Upper lobe of left lung (tissue), 6 donors: ENCODE results near the gene CACNA2D1. TPM values are rescaled to one million over a fixed set of nuclear protein-coding genes. Genes with fewer than 3 reads are reported as not detected.
A peak's percentile ranks its signal among the peaks of the same experiment; 100 is the strongest.

Experiments
- ATAC-seq, 2 donors: fragments of 200-7000 bp; cut with Tn5 transposase; one replicate each; pipeline ENCODE4 v1.9.1; 2022; ENCODE audit warnings: mild to moderate bottlenecking in 2 of 2, moderate library complexity in 2 of 2; ENCODE audit not compliant: low FRiP score in 2 of 2
- DNase-seq, 2 donors: peaks; one replicate each; pipeline ENCODE4 v3.0.0-alpha.2; 2019 to 2020
- H3K27ac ChIP-seq, 4 donors: fragments of 200-600 bp; sonication (generic); one replicate each; pipeline ENCODE4 v1.5.1; 2016 to 2019
- H3K27me3 ChIP-seq, 4 donors: fragments of 200-600 bp; sonication (generic); one replicate each; pipeline ENCODE4 v1.5.1; 2017 to 2019
- H3K36me3 ChIP-seq, 4 donors: fragments of 200-600 bp; sonication (generic); one replicate each; pipeline ENCODE4 v1.5.1; 2016 to 2019
- H3K4me1 ChIP-seq, 4 donors: fragments of 200-600 bp; sonication (generic); one replicate each; pipeline ENCODE4 v1.5.1; 2018 to 2019
- H3K4me3 ChIP-seq, 4 donors: fragments of 200-600 bp; sonication (generic); one replicate each; pipeline ENCODE4 v1.5.1; 2017 to 2019; ENCODE audit warnings: mild to moderate bottlenecking in 2 of 4, moderate library complexity in 1 of 4
- H3K9me3 ChIP-seq, 4 donors: fragments of 200-600 bp; sonication (generic); one replicate each; pipeline ENCODE4 v1.5.1; 2018 to 2019
- EP300 ChIP-seq, 4 donors: sonication (generic); formaldehyde crosslinking; IDR thresholded peaks; one replicate each; pipeline ENCODE4 v1.5.1; 2017; ENCODE audit warnings: antibody characterized with exemption in 4 of 4, control low read depth in 2 of 4
- POLR2A ChIP-seq, 4 donors: fragments of 450-650 bp; IDR thresholded peaks; one replicate each; pipeline ENCODE4 v1.5.1; 2016 to 2017; ENCODE audit warnings: antibody characterized with exemption in 4 of 4, mild to moderate bottlenecking in 2 of 4
- POLR2AphosphoS5 ChIP-seq, 2 donors: sonication (generic); formaldehyde crosslinking; IDR thresholded peaks; one replicate each; pipeline ENCODE4 v1.5.1; 2017; ENCODE audit warnings: antibody characterized with exemption in 2 of 2
- WGBS, 2 donors: methylation state at CpG; one replicate each; pipeline ENCODE4 v1.1.5; 2017 to 2018; 5-methylcytosine and 5-hydroxymethylcytosine counted together
- total RNA-seq, 6 donors: library from RNA; depleted of rRNA in 4 of 6; stranded (reverse); fragments of >200 nt in 4 of 6; gene quantifications; one replicate each; pipeline versions ENCODE4 v1.1.0 to v1.2.1, GENCODE V29; 2016 to 2021
- TF ChIP-seq, protein P1 (sequence below), 6 experiments: fragments of 450-650 bp in 4 of 6; fragments of 200-600 bp in 2 of 6; sonication (generic) in 2 of 6; IDR thresholded peaks; one replicate each; pipeline ENCODE4 v1.5.1; 2016 to 2019; ENCODE audit warnings: antibody characterized with exemption in 6 of 6
- donor health status: DM: no; HTN: no; CAD: no; lungs with moderate emphysema.
- donor health status: DM: no; HTN: yes; CAD: no; lungs with severe emphysema.

Gene CACNA2D1
- total RNA-seq, 6 donors from 2014 or later = 6.7 to 85.9 (median 9.6) TPM

DNA sequence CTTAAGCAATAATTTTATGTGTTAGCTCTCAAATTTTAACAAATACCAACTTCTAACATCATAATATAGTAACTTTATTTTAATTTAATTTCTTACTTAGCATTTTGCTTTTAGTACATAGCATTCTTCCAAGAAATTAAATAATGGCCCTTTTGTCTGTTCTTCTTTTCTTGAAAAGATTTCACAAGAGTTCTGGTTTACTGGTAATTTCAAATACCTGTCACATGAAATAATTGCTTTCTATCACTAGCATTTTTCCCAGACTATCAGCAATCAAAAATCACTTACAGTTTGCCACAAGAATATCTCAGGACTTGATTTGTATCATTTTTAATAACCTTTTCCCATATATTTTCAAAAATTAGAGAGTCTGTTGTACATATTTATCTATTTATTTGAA lies 193.0 kb downstream of the CACNA2D1 start:
- no peaks in the 10 kb centered on the region for H3K27me3 ChIP-seq
- no peak for TF ChIP-seq POLR2A (IDR thresholded peaks at IDR 0.05)
- no peaks in the 10 kb centered on the region for H3K36me3 ChIP-seq
- H3K4me1 ChIP-seq = no peaks in the 10 kb centered on the region
- no peaks in the 10 kb centered on the region for H3K9me3 ChIP-seq
- H3K27ac ChIP-seq = no peak overlapping the region
- no peak for ATAC-seq
- DNase-seq = no peak
- H3K4me3 ChIP-seq = no peak overlapping the region

DNA sequence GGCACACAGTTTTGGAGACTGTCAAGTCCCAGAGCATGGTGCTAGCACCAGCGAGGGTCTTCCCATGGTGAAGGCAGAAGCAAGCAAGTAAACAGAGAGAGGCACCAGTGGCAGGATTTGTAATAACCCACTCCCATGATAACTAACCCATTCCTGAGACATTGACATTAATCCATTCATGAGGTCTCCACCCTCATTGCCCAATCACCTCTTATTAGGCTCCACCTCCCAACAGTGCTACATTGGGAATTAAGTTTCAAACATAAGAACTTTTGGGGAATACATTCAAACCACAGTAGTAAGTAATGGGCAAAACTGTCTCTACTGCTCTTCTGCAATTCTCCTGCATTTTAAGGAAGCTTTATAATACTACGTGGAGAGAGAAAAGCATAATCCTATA lies 193.6 kb downstream of the CACNA2D1 start:
- WGBS, 2 donors = 85 to 86% methylated on average over 2 of the region's 2 CpGs
- peak in 1 of 2 donors; percentile 57 for ATAC-seq
- Histone ChIP-seq H3K36me3 (no peaks in the 10 kb centered on the region), H3K4me3 (no peak overlapping the region), H3K4me1 (no peaks in the 10 kb centered on the region), H3K27me3 (no peaks in the 10 kb centered on the region), H3K9me3 (no peaks in the 10 kb centered on the region), H3K27ac (no peak overlapping the region)
- TF ChIP-seq POLR2AphosphoS5 (IDR thresholded peaks at IDR 0.05) (no peak), POLR2A (IDR thresholded peaks at IDR 0.05) (no peak), EP300 (IDR thresholded peaks at IDR 0.05) (no peak)
- TF ChIP-seq, protein P1, sequence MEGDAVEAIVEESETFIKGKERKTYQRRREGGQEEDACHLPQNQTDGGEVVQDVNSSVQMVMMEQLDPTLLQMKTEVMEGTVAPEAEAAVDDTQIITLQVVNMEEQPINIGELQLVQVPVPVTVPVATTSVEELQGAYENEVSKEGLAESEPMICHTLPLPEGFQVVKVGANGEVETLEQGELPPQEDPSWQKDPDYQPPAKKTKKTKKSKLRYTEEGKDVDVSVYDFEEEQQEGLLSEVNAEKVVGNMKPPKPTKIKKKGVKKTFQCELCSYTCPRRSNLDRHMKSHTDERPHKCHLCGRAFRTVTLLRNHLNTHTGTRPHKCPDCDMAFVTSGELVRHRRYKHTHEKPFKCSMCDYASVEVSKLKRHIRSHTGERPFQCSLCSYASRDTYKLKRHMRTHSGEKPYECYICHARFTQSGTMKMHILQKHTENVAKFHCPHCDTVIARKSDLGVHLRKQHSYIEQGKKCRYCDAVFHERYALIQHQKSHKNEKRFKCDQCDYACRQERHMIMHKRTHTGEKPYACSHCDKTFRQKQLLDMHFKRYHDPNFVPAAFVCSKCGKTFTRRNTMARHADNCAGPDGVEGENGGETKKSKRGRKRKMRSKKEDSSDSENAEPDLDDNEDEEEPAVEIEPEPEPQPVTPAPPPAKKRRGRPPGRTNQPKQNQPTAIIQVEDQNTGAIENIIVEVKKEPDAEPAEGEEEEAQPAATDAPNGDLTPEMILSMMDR (IDR thresholded peaks at IDR 0.05) = no peak
- DNase-seq = no peak

DNA sequence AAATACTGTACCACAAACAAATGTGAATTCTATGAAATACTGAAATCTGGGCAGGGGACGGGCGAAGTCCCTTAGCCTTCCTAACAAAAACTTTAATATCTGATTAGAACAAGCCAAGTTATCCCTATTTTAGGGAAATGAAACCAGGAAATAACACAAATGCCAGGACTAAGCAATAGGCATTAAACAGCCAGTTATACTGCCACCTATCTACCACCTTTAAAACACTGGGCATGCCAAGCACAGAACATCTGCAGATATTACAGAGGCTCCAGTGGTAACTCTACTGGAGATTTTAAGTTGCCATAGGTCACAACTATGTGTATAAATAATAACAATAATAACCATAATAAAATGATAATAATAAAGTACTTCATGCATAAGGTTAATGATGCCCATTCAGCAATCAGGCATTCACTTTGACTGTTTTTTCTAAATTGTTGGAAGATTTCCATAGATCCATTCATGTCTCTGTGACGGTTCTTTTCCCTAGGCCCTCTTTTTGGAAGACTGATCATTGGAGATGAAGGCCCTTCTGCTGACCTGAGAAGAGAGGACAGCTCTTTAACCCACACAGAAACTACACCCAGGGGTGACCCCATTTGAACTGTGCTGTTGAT lies 195.7 kb downstream of the CACNA2D1 start:
- H3K27me3 ChIP-seq = no peaks in the 10 kb centered on the region
- H3K9me3 ChIP-seq = no peaks in the 10 kb centered on the region
- H3K36me3 ChIP-seq = no peaks in the 10 kb centered on the region
- no peak overlapping the region for H3K4me3 ChIP-seq
- no peak for TF ChIP-seq EP300 (IDR thresholded peaks at IDR 0.05)
- no peak for ATAC-seq
- DNase-seq = no peak
- no peaks in the 10 kb centered on the region for H3K4me1 ChIP-seq
- H3K27ac ChIP-seq = no peak overlapping the region
- WGBS, 2 donors = 78 to 83% methylated on average over 3 of the region's 3 CpGs

DNA sequence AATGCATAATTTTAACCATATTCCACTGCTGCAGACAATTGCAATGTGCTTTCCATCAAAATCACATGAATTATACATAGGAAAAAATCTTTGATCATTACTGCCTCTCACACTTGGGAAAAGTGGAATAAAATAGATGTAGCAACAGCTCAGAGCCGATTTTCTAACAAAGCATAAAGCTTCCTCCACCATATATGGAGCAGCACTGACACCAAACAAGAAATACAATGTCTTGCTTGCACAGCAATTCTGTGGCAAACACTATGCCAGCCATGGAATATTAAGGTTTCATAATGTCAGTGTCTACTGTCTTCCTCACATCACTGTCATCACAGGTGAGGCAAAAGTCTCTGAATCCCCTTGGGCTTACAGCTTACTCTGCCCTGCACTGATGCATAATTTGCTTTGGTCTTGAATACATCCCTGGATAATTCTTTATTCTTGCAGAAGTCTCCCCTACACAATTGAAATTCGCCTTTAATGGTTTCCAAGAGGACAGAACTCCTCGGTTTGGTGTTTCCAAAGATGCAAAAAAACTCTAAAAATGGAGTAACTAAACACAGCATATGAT lies 198.5 kb downstream of the CACNA2D1 start:
- 75 to 84% methylated on average over 3 of the region's 3 CpGs for whole genome bisulfite sequencing, 2 donors
- Histone ChIP-seq H3K36me3 (no peaks in the 10 kb centered on the region), H3K27ac (no peak overlapping the region), H3K27me3 (no peaks in the 10 kb centered on the region), H3K4me3 (no peak overlapping the region), H3K9me3 (no peaks in the 10 kb centered on the region), H3K4me1 (no peaks in the 10 kb centered on the region)
- TF ChIP-seq POLR2AphosphoS5 (IDR thresholded peaks at IDR 0.05) = no peak
- TF ChIP-seq EP300 (IDR thresholded peaks at IDR 0.05) = no peak
- TF ChIP-seq, protein P1 (IDR thresholded peaks at IDR 0.05) = no peak
- no peak for TF ChIP-seq POLR2A (IDR thresholded peaks at IDR 0.05)
- ATAC-seq (no peak), DNase-seq (no peak)

DNA sequence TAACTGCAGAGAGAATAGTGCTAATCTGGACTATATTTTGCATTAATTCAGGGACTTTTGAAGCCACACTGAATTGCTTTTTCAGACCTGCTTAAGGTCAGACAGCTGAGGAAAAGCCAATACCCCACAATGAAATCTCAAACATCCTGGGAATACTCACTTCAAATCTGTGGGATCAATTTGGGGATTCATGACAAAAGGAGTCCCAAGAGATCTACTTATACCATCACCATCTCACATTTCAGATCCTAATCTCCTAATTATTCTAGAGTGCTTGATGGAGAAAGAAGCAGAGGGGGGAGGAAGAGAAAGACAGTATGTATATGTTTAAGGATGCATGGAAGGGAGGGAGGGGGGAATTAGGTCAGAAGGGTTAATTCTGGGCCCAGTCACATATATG lies 202.2 kb downstream of the CACNA2D1 start:
- no peaks in the 10 kb centered on the region for H3K9me3 ChIP-seq
- H3K36me3 ChIP-seq = no peaks in the 10 kb centered on the region
- H3K27me3 ChIP-seq = no peaks in the 10 kb centered on the region
- ATAC-seq = no peak
- TF ChIP-seq EP300 (IDR thresholded peaks at IDR 0.05) = no peak
- TF ChIP-seq, protein P1 (IDR thresholded peaks at IDR 0.05) = no peak
- TF ChIP-seq POLR2A (IDR thresholded peaks at IDR 0.05) = no peak
- TF ChIP-seq POLR2AphosphoS5 (IDR thresholded peaks at IDR 0.05) = no peak
- DNase-seq = no peak
- H3K4me3 ChIP-seq = no peak overlapping the region
- H3K27ac ChIP-seq = no peak overlapping the region
- no peaks in the 10 kb centered on the region for H3K4me1 ChIP-seq

DNA sequence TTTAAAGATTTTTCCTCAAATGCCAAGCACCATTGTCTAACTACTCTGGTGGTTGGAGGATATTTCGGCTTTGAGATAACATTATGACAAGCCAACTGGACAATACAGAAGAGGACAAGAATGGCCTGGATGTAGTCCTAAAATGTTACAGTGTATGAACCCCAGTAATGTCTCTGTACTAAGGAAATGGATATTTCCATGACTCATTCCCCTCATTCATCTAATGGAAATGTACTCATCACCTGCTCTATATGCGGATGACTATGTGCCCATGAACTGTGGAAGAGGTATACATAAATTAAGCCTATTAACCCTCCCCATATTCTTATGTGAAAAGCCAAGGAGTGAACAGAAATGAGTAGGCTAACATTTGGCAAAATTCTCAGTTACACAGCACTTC lies 207.9 kb downstream of the CACNA2D1 start:
- TF ChIP-seq EP300 (IDR thresholded peaks at IDR 0.05) (no peak), POLR2AphosphoS5 (IDR thresholded peaks at IDR 0.05) (no peak), POLR2A (IDR thresholded peaks at IDR 0.05) (no peak)
- TF ChIP-seq, protein P1 (IDR thresholded peaks at IDR 0.05) = no peak
- H3K9me3 ChIP-seq = no peaks in the 10 kb centered on the region
- WGBS, 2 donors = 88 to 92% methylated on average over 2 of the region's 2 CpGs
- DNase-seq = no peak
- H3K36me3 ChIP-seq = no peaks in the 10 kb centered on the region
- H3K4me1 ChIP-seq = no peaks in the 10 kb centered on the region
- H3K27ac ChIP-seq = no peak overlapping the region
- no peaks in the 10 kb centered on the region for H3K27me3 ChIP-seq
- no peak for ATAC-seq
- no peak overlapping the region for H3K4me3 ChIP-seq
